Measurements from ENCODE around the gene MYOZ3.

DNA sequence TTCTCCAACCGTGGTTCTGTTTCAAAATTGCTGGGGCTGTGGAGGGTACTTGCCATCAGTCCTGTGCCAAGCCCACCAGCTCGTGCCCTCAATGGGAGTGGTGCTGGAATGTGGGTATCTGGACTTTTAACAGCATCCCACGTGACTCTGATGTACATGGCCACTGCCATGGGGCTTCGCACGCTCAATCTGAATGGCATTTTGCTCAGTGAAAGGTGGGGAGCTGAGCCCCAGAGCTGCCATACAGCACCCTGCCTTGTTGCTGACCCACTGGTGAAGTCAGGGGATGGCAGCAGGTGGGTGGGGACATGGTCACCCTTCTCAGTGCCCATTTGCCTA lies 37.2 kb upstream of the MYOZ3 start:
- TF ChIP-seq ATF3 (IDR thresholded peaks at IDR 0.05), result no peak
- TF ChIP-seq POLR2A (IDR thresholded peaks at IDR 0.05; ENCODE audit: borderline replicate concordance, extremely low read depth, insufficient read depth, insufficient read length), result no peak
- TF ChIP-seq MAX (IDR thresholded peaks at IDR 0.05), result no peak
- TF ChIP-seq CTCF (IDR thresholded peaks at IDR 0.05 in 2 of 3, conservative IDR thresholded peaks at IDR 0.05 in 1 of 3; ENCODE audit: borderline replicate concordance in 1 of 3, insufficient read depth in 1 of 3, low read depth in 2 of 3, low read length in 2 of 3), result no peak
- no peak for TF ChIP-seq ZNF274 (IDR thresholded peaks at IDR 0.05; ENCODE audit: low read depth, low read length)
- TF ChIP-seq REST (IDR thresholded peaks at IDR 0.05; ENCODE audit: low read depth), result no peak
- TF ChIP-seq POLR2AphosphoS5 (IDR thresholded peaks at IDR 0.05; ENCODE audit: low read depth, low read length), result no peak
- no peak for TF ChIP-seq SP1 (IDR thresholded peaks at IDR 0.05; ENCODE audit: low read depth)
- TF ChIP-seq EZH2 (IDR thresholded peaks at IDR 0.05), result no peak
- TF ChIP-seq EZH2phosphoT487 (IDR thresholded peaks at IDR 0.05; ENCODE audit: borderline replicate concordance), result no peak
- no peak for TF ChIP-seq CEBPB (IDR thresholded peaks at IDR 0.05; ENCODE audit: low read depth)

Data from HCT116 (cell line).